ENCODE measurements around the gene ATP6V1E1.

Gene ATP6V1E1

DNA sequence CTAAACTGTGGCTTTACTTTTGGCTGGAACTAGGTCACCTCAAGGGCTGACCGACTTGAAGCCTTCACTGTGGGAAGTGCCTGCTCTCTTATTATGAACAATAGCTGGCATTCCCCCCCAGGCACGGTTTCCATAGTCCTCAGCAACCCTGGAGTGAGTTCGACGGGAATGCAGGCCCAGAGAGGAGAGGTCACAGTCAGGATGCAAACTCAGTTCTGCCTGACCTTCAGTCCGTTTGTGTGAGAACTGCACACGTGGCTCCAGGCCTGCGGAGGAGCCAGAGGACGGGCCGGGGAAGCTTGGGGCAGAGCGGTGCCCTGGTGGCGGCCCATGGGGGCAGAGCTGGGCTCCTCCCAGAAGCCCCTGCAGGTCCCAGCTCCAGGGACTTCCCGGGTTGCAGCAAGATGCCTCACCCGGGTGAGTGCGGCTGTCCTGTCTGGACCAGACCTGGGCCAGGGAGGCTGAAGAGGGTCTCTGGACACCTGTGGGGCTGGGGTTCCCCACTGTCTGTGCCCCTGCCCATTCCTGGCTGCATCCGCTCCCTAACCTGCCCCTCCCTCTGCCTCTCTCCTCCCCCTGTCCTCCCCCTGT lies 48.0 kb downstream of the ATP6V1E1 start:
- Histone ChIP-seq H3K9me2 (replicated peaks; ENCODE audit: low read depth, low read length) (no peaks in the 10 kb centered on the region), H3K4me1 (ENCODE audit: insufficient read depth, low read length, poor library complexity, severe bottlenecking) (no peaks in the 10 kb centered on the region), H3K27me3 (ENCODE audit: insufficient read depth, low read length, poor library complexity, severe bottlenecking) (no peaks in the 10 kb centered on the region), H3K9me3 (ENCODE audit: insufficient read depth, low read depth, low read length) (no peaks in the 10 kb centered on the region), H3K36me3 (ENCODE audit: insufficient read depth, low read length) (no peaks in the 10 kb centered on the region), H4K20me1 (ENCODE audit: insufficient read depth, low read length, poor library complexity, severe bottlenecking) (no peaks in the 10 kb centered on the region), H3K9ac (ENCODE audit: low read depth, low read length, poor library complexity, severe bottlenecking) (no peak overlapping the region), H2AFZ (ENCODE audit: low read length) (no peak overlapping the region), H3K4me2 (ENCODE audit: low read depth, low read length, poor library complexity, severe bottlenecking) (no peak overlapping the region), H3K4me3 (ENCODE audit: low read length, poor library complexity, severe bottlenecking) (no peak overlapping the region), H3F3A (ENCODE audit: low read depth) (no peaks in the 10 kb centered on the region), H3K79me2 (ENCODE audit: insufficient read depth, low read length) (no peaks in the 10 kb centered on the region)
- TF ChIP-seq EZH2phosphoT487 (IDR thresholded peaks at IDR 0.05; ENCODE audit: borderline replicate concordance): no peak
- TF ChIP-seq, protein P1, sequence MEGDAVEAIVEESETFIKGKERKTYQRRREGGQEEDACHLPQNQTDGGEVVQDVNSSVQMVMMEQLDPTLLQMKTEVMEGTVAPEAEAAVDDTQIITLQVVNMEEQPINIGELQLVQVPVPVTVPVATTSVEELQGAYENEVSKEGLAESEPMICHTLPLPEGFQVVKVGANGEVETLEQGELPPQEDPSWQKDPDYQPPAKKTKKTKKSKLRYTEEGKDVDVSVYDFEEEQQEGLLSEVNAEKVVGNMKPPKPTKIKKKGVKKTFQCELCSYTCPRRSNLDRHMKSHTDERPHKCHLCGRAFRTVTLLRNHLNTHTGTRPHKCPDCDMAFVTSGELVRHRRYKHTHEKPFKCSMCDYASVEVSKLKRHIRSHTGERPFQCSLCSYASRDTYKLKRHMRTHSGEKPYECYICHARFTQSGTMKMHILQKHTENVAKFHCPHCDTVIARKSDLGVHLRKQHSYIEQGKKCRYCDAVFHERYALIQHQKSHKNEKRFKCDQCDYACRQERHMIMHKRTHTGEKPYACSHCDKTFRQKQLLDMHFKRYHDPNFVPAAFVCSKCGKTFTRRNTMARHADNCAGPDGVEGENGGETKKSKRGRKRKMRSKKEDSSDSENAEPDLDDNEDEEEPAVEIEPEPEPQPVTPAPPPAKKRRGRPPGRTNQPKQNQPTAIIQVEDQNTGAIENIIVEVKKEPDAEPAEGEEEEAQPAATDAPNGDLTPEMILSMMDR (conservative IDR thresholded peaks at IDR 0.05; ENCODE audit: low read length): no peak

DNA sequence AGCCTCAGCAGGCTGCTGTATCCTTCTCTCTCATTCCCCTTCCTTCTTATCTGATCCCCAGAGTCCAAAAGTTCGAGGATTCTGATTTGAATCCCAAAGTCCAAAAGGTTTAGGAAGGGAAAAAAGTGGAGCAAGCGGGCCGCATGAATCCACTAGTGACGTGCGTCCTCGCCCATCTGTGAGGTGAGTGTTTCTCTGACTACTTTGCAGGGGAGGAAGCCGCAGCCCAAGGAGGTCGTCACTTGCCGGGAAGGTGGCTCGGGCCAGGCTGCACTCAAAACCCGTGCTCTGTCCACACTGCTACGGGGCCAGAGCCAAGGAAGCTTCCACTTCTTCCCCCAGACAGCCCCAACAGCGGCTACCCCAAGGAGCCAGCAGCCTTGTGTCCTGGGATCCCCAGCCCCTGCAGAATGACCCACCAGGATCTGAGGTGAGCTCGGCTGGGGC lies 49.0 kb downstream of the ATP6V1E1 start:
- H3K9me3 ChIP-seq (ENCODE audit: insufficient read depth, low read depth, low read length): no peaks in the 10 kb centered on the region
- no peaks in the 10 kb centered on the region for H4K20me1 ChIP-seq (ENCODE audit: insufficient read depth, low read length, poor library complexity, severe bottlenecking)
- H3K27me3 ChIP-seq (ENCODE audit: insufficient read depth, low read length, poor library complexity, severe bottlenecking): no peaks in the 10 kb centered on the region
- H3K9ac ChIP-seq (ENCODE audit: low read depth, low read length, poor library complexity, severe bottlenecking): no peak overlapping the region
- no peaks in the 10 kb centered on the region for H3K4me1 ChIP-seq (ENCODE audit: insufficient read depth, low read length, poor library complexity, severe bottlenecking)
- H3K36me3 ChIP-seq (ENCODE audit: insufficient read depth, low read length): no peaks in the 10 kb centered on the region
- TF ChIP-seq EZH2phosphoT487 (IDR thresholded peaks at IDR 0.05; ENCODE audit: borderline replicate concordance): no peak
- TF ChIP-seq, protein P1 (conservative IDR thresholded peaks at IDR 0.05; ENCODE audit: low read length): no peak
- no peaks in the 10 kb centered on the region for H3F3A ChIP-seq (ENCODE audit: low read depth)
- no peak overlapping the region for H3K4me3 ChIP-seq (ENCODE audit: low read length, poor library complexity, severe bottlenecking)
- no peaks in the 10 kb centered on the region for H3K79me2 ChIP-seq (ENCODE audit: insufficient read depth, low read length)
- H2AFZ ChIP-seq (ENCODE audit: low read length): no peak overlapping the region
- H3K4me2 ChIP-seq (ENCODE audit: low read depth, low read length, poor library complexity, severe bottlenecking): no peak overlapping the region
- no peaks in the 10 kb centered on the region for H3K9me2 ChIP-seq (replicated peaks; ENCODE audit: low read depth, low read length)

DNA sequence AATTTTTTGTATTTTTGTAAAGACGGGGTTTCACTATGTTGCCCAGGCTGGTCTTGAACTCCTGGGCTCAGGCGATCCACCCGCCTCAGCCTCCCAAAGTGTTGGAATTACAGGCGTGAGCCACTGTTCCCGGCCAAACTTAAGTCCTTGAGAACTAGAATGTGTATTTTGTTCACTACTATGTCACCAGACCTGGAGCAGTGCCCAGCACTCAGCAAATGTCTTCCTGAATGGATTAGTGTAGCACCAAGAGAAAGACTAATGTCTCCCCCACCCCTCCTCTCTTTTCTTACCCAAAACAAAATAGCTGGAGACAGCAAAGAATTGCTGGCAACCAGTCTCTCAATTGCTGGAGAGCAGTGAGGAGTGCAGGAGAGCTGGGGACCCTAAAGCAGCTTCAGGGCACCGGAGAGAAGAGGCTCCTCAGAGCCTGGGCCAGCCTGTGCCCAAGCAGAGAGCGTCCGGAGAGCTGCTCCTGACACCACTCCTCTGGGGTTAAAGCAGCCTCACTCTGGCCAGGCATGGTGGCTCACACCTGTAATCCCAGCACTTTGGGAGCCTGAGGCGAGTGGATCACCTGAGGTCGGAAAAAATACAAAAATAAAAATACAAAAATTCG lies 50.3 kb downstream of the ATP6V1E1 start:
- Histone ChIP-seq H4K20me1 (ENCODE audit: insufficient read depth, low read length, poor library complexity, severe bottlenecking) (no peaks in the 10 kb centered on the region), H3K4me1 (ENCODE audit: insufficient read depth, low read length, poor library complexity, severe bottlenecking) (no peaks in the 10 kb centered on the region), H2AFZ (ENCODE audit: low read length) (no peak overlapping the region), H3K79me2 (ENCODE audit: insufficient read depth, low read length) (no peaks in the 10 kb centered on the region), H3K9me3 (ENCODE audit: insufficient read depth, low read depth, low read length) (no peaks in the 10 kb centered on the region), H3K27me3 (ENCODE audit: insufficient read depth, low read length, poor library complexity, severe bottlenecking) (no peaks in the 10 kb centered on the region), H3K9me2 (replicated peaks; ENCODE audit: low read depth, low read length) (no peaks in the 10 kb centered on the region), H3K36me3 (ENCODE audit: insufficient read depth, low read length) (no peaks in the 10 kb centered on the region), H3K4me2 (ENCODE audit: low read depth, low read length, poor library complexity, severe bottlenecking) (no peak overlapping the region), H3K4me3 (ENCODE audit: low read length, poor library complexity, severe bottlenecking) (no peak overlapping the region), H3F3A (ENCODE audit: low read depth) (no peaks in the 10 kb centered on the region), H3K9ac (ENCODE audit: low read depth, low read length, poor library complexity, severe bottlenecking) (no peak overlapping the region)
- TF ChIP-seq EZH2phosphoT487 (IDR thresholded peaks at IDR 0.05; ENCODE audit: borderline replicate concordance): no peak
- TF ChIP-seq, protein P1 (conservative IDR thresholded peaks at IDR 0.05; ENCODE audit: low read length): no peak

All from Loucy (cell line).